A673 (cell line): ENCODE data around the gene CCS.

ENCODE experiments used
- CTCF ChIP-seq: fragments of 300-800, 200-600 bp; sonication (generic); conservative IDR thresholded peaks from 2 replicates; pipeline ENCODE4 v1.5.1; 2017; ENCODE audit warnings: low read depth, mild to moderate bottlenecking, antibody characterized with exemption, low read length, moderate library complexity, mixed read lengths
- EZH2 ChIP-seq: fragments of 200-600 bp; sonication (generic); IDR thresholded peaks from 2 replicates; pipeline ENCODE4 v1.6.1; 2017; ENCODE audit warnings: borderline replicate concordance, low read depth, mild to moderate bottlenecking, mixed read lengths, antibody characterized with exemption, low read length; ENCODE audit not compliant: poor library complexity, severe bottlenecking

DNA sequence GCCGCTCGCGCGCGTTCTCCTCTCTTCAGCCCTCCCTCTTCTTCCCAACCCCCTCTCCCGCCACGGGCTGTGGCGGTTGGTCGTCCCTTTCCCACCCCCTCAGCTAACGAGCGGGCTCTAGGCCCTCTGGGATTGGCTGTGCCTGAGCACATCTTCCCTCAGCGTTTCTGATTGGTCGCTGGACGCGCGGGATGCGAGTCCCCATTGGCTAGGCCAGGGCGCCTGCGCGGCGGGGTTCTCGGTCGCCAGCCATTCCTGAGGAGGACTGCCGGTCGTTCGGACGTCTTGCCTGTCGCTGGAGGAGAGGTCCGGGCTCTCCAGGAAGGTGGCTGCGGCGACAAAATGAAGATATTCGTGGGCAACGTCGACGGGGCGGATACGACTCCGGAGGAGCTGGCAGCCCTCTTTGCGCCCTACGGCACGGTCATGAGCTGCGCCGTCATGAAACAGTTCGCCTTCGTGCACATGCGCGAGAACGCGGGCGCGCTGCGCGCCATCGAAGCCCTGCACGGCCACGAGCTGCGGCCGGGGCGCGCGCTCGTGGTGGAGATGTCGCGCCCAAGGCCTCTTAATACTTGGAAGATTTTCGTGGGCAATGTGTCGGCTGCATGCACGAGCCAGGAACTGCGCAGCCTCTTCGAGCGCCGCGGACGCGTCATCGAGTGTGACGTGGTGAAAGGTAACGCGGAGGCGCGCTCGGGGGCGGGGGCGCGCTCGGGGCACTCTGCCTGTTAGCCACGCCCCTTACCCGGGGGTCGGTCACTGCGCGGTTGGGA lies 23.6 kb downstream of the CCS start, which contains the start of gene RBM14:
- TF ChIP-seq CTCF, result no peak
- TF ChIP-seq EZH2, result no peak
